NCI-H2081 treated with DMSO at 0.1 percent for 48 hours (cell line): ENCODE data around the gene TPST2.

Experiments used
- DNase-seq: peaks from one replicate; lab custom pipeline; 2025; lab: John Stamatoyannopoulos, UW

TPST2 gene

GRCh38 chr22:26610072-26610958, 20.4 kb upstream of the TPST2 start:
- no peak for DNase-seq

- DNase-seq = no peak
Observed at GRCh38 chr22:26609287-26609686, 19.4 kb upstream of the TPST2 start.

GRCh38 chr22:26608129-26608528, 18.2 kb upstream of the TPST2 start:
- no peak for DNase-seq

GRCh38 chr22:26606611-26607010, 16.7 kb upstream of the TPST2 start:
- DNase-seq = no peak

- no peak for DNase-seq
Observed at GRCh38 chr22:26604368-26604767, 14.4 kb upstream of the TPST2 start.

GRCh38 chr22:26602127-26602526, 12.2 kb upstream of the TPST2 start:
- DNase-seq = no peak

GRCh38 chr22:26601726-26602125, 11.8 kb upstream of the TPST2 start:
- DNase-seq = no peak

GRCh38 chr22:26599505-26599904, 9.6 kb upstream of the TPST2 start:
- DNase-seq = no peak

GRCh38 chr22:26597480-26597879, 7.5 kb upstream of the TPST2 start:
- no peak for DNase-seq

GRCh38 chr22:26597026-26597425, 7.1 kb upstream of the TPST2 start:
- no peak for DNase-seq

GRCh38 chr22:26593763-26594162, 3.8 kb upstream of the TPST2 start:
- DNase-seq = no peak

- no peak for DNase-seq
Observed at GRCh38 chr22:26592421-26592891, 2.5 kb upstream of the TPST2 start.

- DNase-seq = no peak
Observed at GRCh38 chr22:26589367-26589844, 526 bp downstream of the TPST2 start.

GRCh38 chr22:26588729-26589366, 1.1 kb downstream of the TPST2 start:
- no peak for DNase-seq

- no peak for DNase-seq
Observed at GRCh38 chr22:26587991-26588613, 1.8 kb downstream of the TPST2 start.

GRCh38 chr22:26586556-26587325, 3.2 kb downstream of the TPST2 start:
- DNase-seq = no peak

- DNase-seq = no peak
Observed at GRCh38 chr22:26585104-26585790, 4.7 kb downstream of the TPST2 start.

- no peak for DNase-seq
Observed at GRCh38 chr22:26584010-26584409, 5.9 kb downstream of the TPST2 start.

GRCh38 chr22:26581633-26582168, 8.2 kb downstream of the TPST2 start:
- DNase-seq = no peak

- DNase-seq = no peak
Observed at GRCh38 chr22:26581026-26581425, 8.9 kb downstream of the TPST2 start.
